ENCODE results near the gene ATG16L2.

ATG16L2 gene

DNA sequence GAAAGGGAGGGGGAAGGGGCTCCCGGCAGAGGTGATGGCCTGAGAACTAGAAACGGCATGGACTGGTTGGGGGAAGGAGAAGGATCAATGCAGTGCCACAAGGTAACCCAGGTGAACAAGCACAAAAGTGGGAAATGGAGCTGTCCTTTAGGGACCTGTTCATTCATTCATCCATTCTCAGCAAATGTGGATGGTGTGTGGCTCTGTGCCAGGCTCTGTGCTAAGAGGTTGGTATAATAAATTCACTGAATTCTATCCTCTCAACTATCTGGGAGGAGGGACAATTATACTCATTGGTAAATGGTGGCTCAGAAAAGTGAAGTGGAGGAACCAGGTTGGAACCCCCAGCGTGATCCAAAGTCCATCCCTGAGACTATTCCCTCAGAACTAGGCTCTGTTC lies 43.4 kb upstream of the ATG16L2 start:
- H3K4me3 ChIP-seq (ENCODE audit: low read length), result no peak overlapping the region
- no peak for DNase-seq (ENCODE audit: low read depth)
- TF ChIP-seq CTCF (conservative IDR thresholded peaks at IDR 0.05; ENCODE audit: low read length), result no peak

DNA sequence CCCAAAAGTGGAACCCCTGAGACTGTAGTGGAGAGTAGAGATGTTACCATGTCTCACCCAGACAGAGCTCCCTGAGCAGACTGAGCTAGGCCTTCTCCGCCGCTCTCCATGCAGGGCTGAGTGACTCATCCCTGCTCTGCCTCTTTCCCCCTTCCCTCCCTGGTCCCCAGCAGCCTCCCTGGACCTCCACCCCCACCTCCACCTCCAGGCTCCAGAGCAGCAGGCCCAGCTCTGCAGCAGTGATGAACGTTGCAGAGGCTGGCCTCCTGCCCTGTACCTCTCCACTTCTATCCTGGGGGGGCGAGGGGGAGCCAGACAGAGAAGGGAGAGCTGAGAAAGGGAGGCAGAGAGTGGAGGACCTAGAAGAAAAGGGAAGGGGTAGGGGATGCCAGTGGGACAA lies 42.7 kb upstream of the ATG16L2 start:
- TF ChIP-seq CTCF (conservative IDR thresholded peaks at IDR 0.05; ENCODE audit: low read length), result no peak
- DNase-seq (ENCODE audit: low read depth), result peak; percentile 49
- H3K4me3 ChIP-seq (ENCODE audit: low read length), result no peak overlapping the region

GRCh38 chr11:72772059-72772458 lies 42.2 kb upstream of the ATG16L2 start:
- H3K4me3 ChIP-seq (ENCODE audit: low read length), result no peak overlapping the region
- no peak for TF ChIP-seq CTCF (conservative IDR thresholded peaks at IDR 0.05; ENCODE audit: low read length)
- no peak for DNase-seq (ENCODE audit: low read depth)

DNA sequence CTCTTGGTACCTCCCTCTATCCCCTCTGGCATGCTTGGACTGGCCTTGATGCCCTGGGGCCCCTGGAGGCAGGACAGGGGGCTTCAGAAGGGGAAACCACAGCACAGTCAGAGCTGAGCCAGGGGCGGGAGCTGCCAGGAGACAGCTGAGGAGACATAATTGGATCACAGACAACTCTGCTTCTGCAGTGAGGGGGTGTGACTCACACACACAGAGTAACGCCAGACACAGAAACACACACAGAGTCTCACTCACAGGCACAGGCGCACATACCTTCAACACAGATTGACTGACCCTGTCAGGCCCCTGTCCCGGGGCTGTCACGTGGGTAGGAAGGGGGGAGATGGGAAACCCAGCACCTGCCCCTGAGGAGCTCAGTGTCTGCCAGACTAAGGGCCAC lies 40.9 kb upstream of the ATG16L2 start:
- peak; percentile 86 for DNase-seq (ENCODE audit: low read depth)
- no peak for TF ChIP-seq CTCF (conservative IDR thresholded peaks at IDR 0.05; ENCODE audit: low read length)
- no peak overlapping the region for H3K4me3 ChIP-seq (ENCODE audit: low read length)

GRCh38 chr11:72773696-72774095 lies 40.5 kb upstream of the ATG16L2 start:
- H3K4me3 ChIP-seq (ENCODE audit: low read length), result no peak overlapping the region
- no peak for DNase-seq (ENCODE audit: low read depth)
- no peak for TF ChIP-seq CTCF (conservative IDR thresholded peaks at IDR 0.05; ENCODE audit: low read length)

DNA sequence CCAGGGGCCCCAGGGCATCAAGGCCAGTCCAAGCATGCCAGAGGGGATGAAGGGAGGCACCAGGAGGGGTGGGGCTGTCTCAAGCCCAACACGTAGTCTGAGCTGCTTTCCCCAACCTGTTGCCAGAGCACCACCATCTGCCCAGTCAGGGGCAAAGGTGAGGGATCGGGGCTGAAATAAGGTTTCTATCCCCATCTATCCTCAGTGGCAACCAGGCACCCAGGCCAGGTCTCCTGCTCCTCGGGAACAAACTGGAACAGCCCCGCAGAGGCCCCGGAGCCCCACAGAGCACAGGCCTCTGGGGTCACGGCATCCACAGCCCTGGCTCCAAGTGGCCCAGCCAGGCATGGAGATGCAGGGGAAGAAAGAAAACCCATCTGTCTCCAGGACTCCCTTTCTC lies 39.7 kb upstream of the ATG16L2 start:
- no peak for TF ChIP-seq CTCF (conservative IDR thresholded peaks at IDR 0.05; ENCODE audit: low read length)
- no peak for DNase-seq (ENCODE audit: low read depth)
- H3K4me3 ChIP-seq (ENCODE audit: low read length), result no peak overlapping the region

DNA sequence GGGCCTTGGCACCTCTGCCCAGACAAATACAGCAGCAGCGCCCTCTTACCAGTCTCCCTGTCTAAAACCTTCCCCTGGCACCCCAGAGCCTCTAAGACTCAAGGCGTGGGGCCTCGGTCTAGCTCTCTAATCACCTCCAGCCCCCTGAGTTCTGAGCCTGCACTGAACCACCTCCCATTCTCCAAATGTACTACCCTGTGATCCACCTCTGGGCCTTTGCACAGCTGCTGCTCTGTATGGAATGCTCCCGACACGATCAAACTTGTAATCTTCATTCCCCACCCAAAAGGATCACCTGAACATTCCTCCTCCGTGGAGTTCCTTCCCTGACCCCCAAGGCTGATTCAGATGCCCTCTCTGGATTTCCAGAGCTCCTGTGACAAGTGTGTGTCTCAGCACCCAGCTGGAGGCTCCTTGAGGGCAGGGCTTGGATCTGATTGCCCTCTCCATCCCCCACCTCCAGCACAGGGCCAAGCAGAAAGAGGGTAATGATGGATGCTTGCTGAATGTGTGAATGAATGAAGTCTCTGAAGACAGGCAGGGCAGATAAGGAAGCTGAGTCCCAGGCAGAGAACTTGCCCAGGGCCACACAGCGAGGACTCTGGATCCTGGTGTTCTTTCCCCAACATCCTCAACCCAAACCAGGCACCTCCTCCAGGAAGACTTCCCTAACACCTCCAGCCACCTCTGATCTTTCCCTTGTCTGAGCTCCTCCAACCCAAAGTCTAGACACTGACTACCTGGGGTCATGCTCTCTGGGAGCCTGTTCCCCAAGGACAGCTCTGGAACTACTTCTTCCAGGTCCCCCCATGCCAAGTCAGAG lies 38.7 kb upstream of the ATG16L2 start:
- H3K4me3 ChIP-seq (ENCODE audit: low read length), result no peak overlapping the region
- no peak for DNase-seq (ENCODE audit: low read depth)
- TF ChIP-seq CTCF (conservative IDR thresholded peaks at IDR 0.05; ENCODE audit: low read length), result no peak

Measured in AG10803 (cell line).